Tibial nerve (tissue), 4 donors: ENCODE data around the gene PAPPA. TPM values are rescaled to one million over a fixed set of nuclear protein-coding genes. Genes with fewer than 3 reads are reported as not detected.

Experiments used
- DNase-seq, 2 donors: peaks; one replicate each; pipeline ENCODE4 v3.0.0-alpha.2; 2019; ENCODE audit warnings: low spot score in 2 of 2
- H3K27ac ChIP-seq, 4 donors: fragments of 200-600 bp; sonication (generic) in 3 of 4; one replicate each; pipeline ENCODE4 v1.5.1; 2017 to 2019; ENCODE audit warnings: mild to moderate bottlenecking in 1 of 4
- H3K27me3 ChIP-seq, 2 donors: fragments of 200-600 bp; sonication (generic) in 1 of 2; one replicate each; pipeline versions ENCODE4 v1.5.1 to v1.6.0; 2017 to 2019
- H3K36me3 ChIP-seq, 3 donors: fragments of 200-600 bp; sonication (generic); one replicate each; pipeline ENCODE4 v1.5.1; 2018 to 2019
- H3K4me1 ChIP-seq, 4 donors: fragments of 200-600 bp; sonication (generic) in 3 of 4; one replicate each; pipeline ENCODE4 v1.5.1; 2017 to 2019
- H3K4me3 ChIP-seq, 4 donors: fragments of 200-600 bp; sonication (generic) in 3 of 4; one replicate each; pipeline ENCODE4 v1.5.1; 2017 to 2019; ENCODE audit warnings: mild to moderate bottlenecking in 1 of 4, moderate library complexity in 1 of 4
- H3K9me3 ChIP-seq, 4 donors: fragments of 200-600 bp; sonication (generic) in 3 of 4; one replicate each; pipeline ENCODE4 v1.5.1; 2017 to 2019
- EP300 ChIP-seq, 2 donors: sonication (generic); formaldehyde crosslinking; IDR thresholded peaks; one replicate each; pipeline ENCODE4 v1.6.1; 2017; ENCODE audit warnings: antibody characterized with exemption in 2 of 2, mild to moderate bottlenecking in 1 of 2
- POLR2A ChIP-seq, 2 donors: fragments of 450-650 bp; IDR thresholded peaks; one replicate each; pipeline ENCODE4 v1.6.1; 2017; ENCODE audit warnings: antibody characterized with exemption in 2 of 2, mild to moderate bottlenecking in 2 of 2, moderate library complexity in 2 of 2
- WGBS, 2 donors: methylation state at CpG; one replicate each; pipeline ENCODE4 v1.1.5; 2018; 5-methylcytosine and 5-hydroxymethylcytosine counted together
- total RNA-seq, 4 donors: library from RNA; depleted of rRNA; stranded (reverse); fragments of >200 nt; gene quantifications; one replicate each; pipeline ENCODE4 v1.1.0, GENCODE V29; 2016
- TF ChIP-seq, protein P1 (sequence below), 5 experiments: fragments of 200-600 bp in 3 of 5; fragments of 450-650 bp in 2 of 5; sonication (generic) in 3 of 5; IDR thresholded peaks; one replicate each; pipeline ENCODE4 v1.5.1; 2016 to 2019; ENCODE audit warnings: antibody characterized with exemption in 5 of 5, mild to moderate bottlenecking in 3 of 5, moderate library complexity in 2 of 5

Gene PAPPA
- total RNA-seq, 4 donors from 2014 or later = 1.0 to 8.1 (median 4.0) TPM

DNA sequence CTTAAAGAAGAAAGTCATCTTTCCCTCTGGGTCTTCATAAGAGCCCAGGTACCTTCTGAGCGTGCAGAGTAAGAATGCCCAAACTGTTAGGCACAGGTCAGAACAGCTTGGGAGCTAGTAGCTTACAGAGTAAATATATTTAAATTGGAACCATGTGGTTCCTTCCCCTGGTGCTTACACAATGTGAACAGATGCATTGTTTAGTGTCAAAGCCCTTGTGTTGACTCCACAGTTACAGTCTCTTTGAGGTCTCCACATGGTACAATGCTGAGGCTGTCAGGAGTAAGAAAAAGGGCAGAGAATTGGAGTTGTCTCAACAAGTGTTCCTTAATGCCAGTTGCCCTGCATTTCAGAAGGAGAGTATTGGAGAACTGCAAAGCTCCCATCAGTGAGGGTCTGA, 188.5 kb downstream of the PAPPA start:
- Histone ChIP-seq H3K27ac (no peak overlapping the region), H3K9me3 (no peaks in the 10 kb centered on the region)

DNA sequence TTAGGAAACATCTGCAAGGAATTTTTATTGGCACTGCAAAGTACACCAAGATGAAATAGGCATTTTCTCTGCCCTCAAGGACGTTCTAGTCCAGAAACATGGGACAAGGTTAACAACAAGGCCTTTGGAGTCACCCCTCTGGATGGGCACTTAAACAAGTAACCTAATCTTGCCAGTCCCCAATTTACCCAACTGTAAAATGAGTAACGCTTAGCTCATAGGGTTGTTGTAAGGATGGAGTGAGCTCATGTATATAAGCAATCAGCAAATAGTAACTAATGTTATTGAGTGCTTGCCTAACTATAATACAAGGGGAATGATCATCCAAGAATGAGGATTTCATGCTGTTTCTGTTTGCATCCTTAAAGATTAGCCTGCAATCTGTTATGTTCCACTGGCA, 189.3 kb downstream of the PAPPA start:
- no peaks in the 10 kb centered on the region for H3K4me1 ChIP-seq
- no peak for DNase-seq
- H3K27me3 ChIP-seq = no peaks in the 10 kb centered on the region
- WGBS, 2 donors = 67 to 75% methylated on average over 2 of the region's 2 CpGs
- TF ChIP-seq, protein P1, sequence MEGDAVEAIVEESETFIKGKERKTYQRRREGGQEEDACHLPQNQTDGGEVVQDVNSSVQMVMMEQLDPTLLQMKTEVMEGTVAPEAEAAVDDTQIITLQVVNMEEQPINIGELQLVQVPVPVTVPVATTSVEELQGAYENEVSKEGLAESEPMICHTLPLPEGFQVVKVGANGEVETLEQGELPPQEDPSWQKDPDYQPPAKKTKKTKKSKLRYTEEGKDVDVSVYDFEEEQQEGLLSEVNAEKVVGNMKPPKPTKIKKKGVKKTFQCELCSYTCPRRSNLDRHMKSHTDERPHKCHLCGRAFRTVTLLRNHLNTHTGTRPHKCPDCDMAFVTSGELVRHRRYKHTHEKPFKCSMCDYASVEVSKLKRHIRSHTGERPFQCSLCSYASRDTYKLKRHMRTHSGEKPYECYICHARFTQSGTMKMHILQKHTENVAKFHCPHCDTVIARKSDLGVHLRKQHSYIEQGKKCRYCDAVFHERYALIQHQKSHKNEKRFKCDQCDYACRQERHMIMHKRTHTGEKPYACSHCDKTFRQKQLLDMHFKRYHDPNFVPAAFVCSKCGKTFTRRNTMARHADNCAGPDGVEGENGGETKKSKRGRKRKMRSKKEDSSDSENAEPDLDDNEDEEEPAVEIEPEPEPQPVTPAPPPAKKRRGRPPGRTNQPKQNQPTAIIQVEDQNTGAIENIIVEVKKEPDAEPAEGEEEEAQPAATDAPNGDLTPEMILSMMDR (IDR thresholded peaks at IDR 0.05) = no peak
- TF ChIP-seq EP300 (IDR thresholded peaks at IDR 0.05) (no peak), POLR2A (IDR thresholded peaks at IDR 0.05) (no peak)
- no peak overlapping the region for H3K4me3 ChIP-seq
- no peaks in the 10 kb centered on the region for H3K9me3 ChIP-seq
- H3K27ac ChIP-seq = no peak overlapping the region
- H3K36me3 ChIP-seq = peaks cover 0 to 5% (median 0%) of the 10 kb centered on the region in 3 donors

More for the DNA sequence above, 188.5 kb downstream of the PAPPA start:
- 71 to 72% methylated on average over 1 of the region's 1 CpG for WGBS, 2 donors
- Histone ChIP-seq H3K36me3 (peaks cover 0 to 5% (median 0%) of the 10 kb centered on the region in 3 donors), H3K27me3 (no peaks in the 10 kb centered on the region), H3K4me3 (no peak overlapping the region), H3K4me1 (peaks cover 0 to 4% (median 0%) of the 10 kb centered on the region in 4 donors)
- TF ChIP-seq, protein P1 (IDR thresholded peaks at IDR 0.05) = no peak
- DNase-seq = no peak

DNA sequence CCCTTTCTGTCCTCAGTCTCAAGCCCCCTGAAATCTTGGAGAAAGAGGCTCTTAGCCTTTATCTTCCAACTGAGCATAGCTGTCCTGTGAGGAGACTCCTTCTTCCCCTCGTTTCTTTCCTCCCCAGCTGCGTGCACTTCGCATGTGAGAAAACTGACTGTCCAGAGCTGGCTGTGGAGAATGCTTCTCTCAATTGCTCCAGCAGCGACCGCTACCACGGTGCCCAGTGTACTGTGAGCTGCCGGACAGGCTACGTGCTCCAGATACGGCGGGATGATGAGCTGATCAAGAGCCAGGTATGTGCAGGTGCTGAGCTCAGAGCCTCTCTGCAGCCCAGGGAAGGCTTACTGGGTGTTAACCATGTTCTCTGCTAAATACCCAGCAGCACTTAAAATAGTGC, 190.8 kb downstream of the PAPPA start:
- H3K9me3 ChIP-seq = no peaks in the 10 kb centered on the region
- H3K36me3 ChIP-seq = peaks cover 0 to 5% (median 0%) of the 10 kb centered on the region in 3 donors
- no peaks in the 10 kb centered on the region for H3K27me3 ChIP-seq
- no peak overlapping the region for H3K4me3 ChIP-seq
- TF ChIP-seq POLR2A (IDR thresholded peaks at IDR 0.05) (no peak), EP300 (IDR thresholded peaks at IDR 0.05) (no peak)
- TF ChIP-seq, protein P1 (IDR thresholded peaks at IDR 0.05) = no peak
- no peak for DNase-seq
- H3K4me1 ChIP-seq = no peaks in the 10 kb centered on the region
- 82 to 94% methylated on average over 10 of the region's 10 CpGs for WGBS, 2 donors
- no peak overlapping the region for H3K27ac ChIP-seq

DNA sequence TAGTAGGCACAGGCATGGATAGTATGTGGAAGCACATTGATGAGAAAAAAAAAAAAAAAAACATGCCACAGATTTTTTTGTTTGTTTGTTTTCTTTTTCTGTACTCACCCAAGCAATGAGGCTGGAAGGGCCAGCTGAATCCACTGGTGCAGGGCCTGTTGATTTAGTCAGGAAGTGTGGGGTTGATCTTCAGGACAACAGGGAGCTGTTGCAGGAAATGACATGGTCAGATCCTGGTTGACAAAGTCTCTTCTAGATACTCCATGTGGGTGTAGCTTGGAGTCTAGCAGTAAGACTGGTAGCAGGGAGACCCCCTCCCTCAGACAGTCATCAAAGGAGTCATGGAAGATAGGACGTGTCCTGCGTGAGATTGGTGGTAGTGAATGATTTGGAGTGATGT, 191.8 kb downstream of the PAPPA start:
- Histone ChIP-seq H3K9me3 (no peaks in the 10 kb centered on the region), H3K27me3 (no peaks in the 10 kb centered on the region), H3K4me3 (no peak overlapping the region), H3K27ac (no peak overlapping the region), H3K4me1 (no peaks in the 10 kb centered on the region), H3K36me3 (peaks cover 0 to 5% (median 0%) of the 10 kb centered on the region in 3 donors)
- WGBS, 2 donors = 94 to 97% methylated on average over 2 of the region's 2 CpGs
- TF ChIP-seq EP300 (IDR thresholded peaks at IDR 0.05) = no peak
- TF ChIP-seq POLR2A (IDR thresholded peaks at IDR 0.05) = no peak
- TF ChIP-seq, protein P1 (IDR thresholded peaks at IDR 0.05) = no peak
- no peak for DNase-seq

DNA sequence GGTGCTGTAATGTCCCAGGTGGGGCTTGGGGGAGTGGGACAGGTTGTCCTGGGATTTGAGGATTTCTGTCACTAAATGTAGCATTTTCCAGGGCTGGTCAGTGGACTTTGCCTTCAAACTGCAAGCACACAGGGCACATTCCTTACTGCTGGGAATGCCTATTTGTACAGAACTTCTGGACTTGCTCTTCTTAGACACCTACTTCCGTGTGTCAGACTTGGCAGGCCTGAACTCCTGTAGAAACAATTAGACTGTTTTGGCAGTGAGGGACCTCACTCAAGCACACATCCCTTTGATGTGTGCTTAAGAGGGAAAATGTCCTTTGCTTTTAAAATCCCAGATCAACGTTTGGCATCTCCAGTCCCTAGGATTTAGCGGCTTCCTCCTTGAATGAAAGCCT, 192.2 kb downstream of the PAPPA start:
- no peak for DNase-seq
- Histone ChIP-seq H3K27ac (no peak overlapping the region), H3K9me3 (no peaks in the 10 kb centered on the region), H3K36me3 (peaks cover 0 to 5% (median 0%) of the 10 kb centered on the region in 3 donors), H3K27me3 (no peaks in the 10 kb centered on the region), H3K4me1 (no peaks in the 10 kb centered on the region), H3K4me3 (no peak overlapping the region)
- TF ChIP-seq EP300 (IDR thresholded peaks at IDR 0.05) = no peak
- TF ChIP-seq, protein P1 (IDR thresholded peaks at IDR 0.05) = no peak
- no peak for TF ChIP-seq POLR2A (IDR thresholded peaks at IDR 0.05)
- WGBS, 2 donors = 74 to 83% methylated on average over 3 of the region's 3 CpGs
